ENCODE measurements around the gene TYMS. TPM values are rescaled to one million over a fixed set of nuclear protein-coding genes. Genes with fewer than 3 reads are reported as not detected.

Gene TYMS
- total RNA-seq, 1 experiment from 2014 or later = 339 TPM

GRCh38 chr18:658947-659533 lies 1.6 kb downstream of the TYMS start:
- Histone ChIP-seq H3K9me3 (ENCODE audit: low read depth, low read length, poor library complexity, severe bottlenecking) (peaks cover 5% of the 10 kb centered on the region), H3K4me3 (ENCODE audit: low read depth, low read length, poor library complexity, severe bottlenecking) (peak overlapping the region; percentile 77), H3K27me3 (replicated peaks; ENCODE audit: insufficient read depth, low read depth, low read length, poor library complexity) (no peaks in the 10 kb centered on the region), H3K36me3 (ENCODE audit: insufficient read depth, low read length, poor library complexity, severe bottlenecking) (peaks cover 38% of the 10 kb centered on the region), H3K4me1 (ENCODE audit: insufficient read depth, low read length, poor library complexity, severe bottlenecking) (peaks cover 11% of the 10 kb centered on the region), H3K27ac (ENCODE audit: low read depth, low read length, poor library complexity, severe bottlenecking) (peak overlapping the region; percentile 97)
- ChIA-PET CTCF (interaction anchor here (0.6 kb wide), 2 partner anchors 32 to 173 kb away, joined by 3 to 5 read pairs; no protein-coding TSS in a partner anchor), POLR2A (ENCODE audit: low non-redundant PET) (no interaction called here)
- TSS peak; percentile 27 for BruUV-seq (replicated peaks)
- TF ChIP-seq EZH2 (IDR thresholded peaks at IDR 0.05; ENCODE audit: borderline replicate concordance, low read depth, low read length, poor library complexity, severe bottlenecking) = no peak
- TF ChIP-seq CTCF (conservative IDR thresholded peaks at IDR 0.05; ENCODE audit: low read depth, low read length) = no peak
- intact Hi-C loops (cut with micrococcal nuclease; ENCODE audit: unreplicated experiment) = no loop called here
- DNase-seq (ENCODE audit: low spot score) = no peak

GRCh38 chr18:659597-659996 lies 2.1 kb downstream of the TYMS start:
- Histone ChIP-seq H3K4me1 (ENCODE audit: insufficient read depth, low read length, poor library complexity, severe bottlenecking) (peaks cover 5% of the 10 kb centered on the region), H3K9me3 (ENCODE audit: low read depth, low read length, poor library complexity, severe bottlenecking) (peaks cover 5% of the 10 kb centered on the region), H3K4me3 (ENCODE audit: low read depth, low read length, poor library complexity, severe bottlenecking) (peak overlapping the region; percentile 77), H3K27me3 (replicated peaks; ENCODE audit: insufficient read depth, low read depth, low read length, poor library complexity) (no peaks in the 10 kb centered on the region), H3K36me3 (ENCODE audit: insufficient read depth, low read length, poor library complexity, severe bottlenecking) (peaks cover 38% of the 10 kb centered on the region), H3K27ac (ENCODE audit: low read depth, low read length, poor library complexity, severe bottlenecking) (no peak overlapping the region)
- ChIA-PET CTCF (interaction anchor here (0.6 kb wide), 1 partner anchor 173 kb away, joined by 5 read pairs; no protein-coding TSS in a partner anchor), POLR2A (ENCODE audit: low non-redundant PET) (no interaction called here)
- no TSS peak for BruUV-seq (replicated peaks)
- TF ChIP-seq CTCF (conservative IDR thresholded peaks at IDR 0.05; ENCODE audit: low read depth, low read length) (no peak), EZH2 (IDR thresholded peaks at IDR 0.05; ENCODE audit: borderline replicate concordance, low read depth, low read length, poor library complexity, severe bottlenecking) (no peak)
- DNase-seq (ENCODE audit: low spot score) = no peak
- intact Hi-C loops (cut with micrococcal nuclease; ENCODE audit: unreplicated experiment) = no loop called here

GRCh38 chr18:662197-662596 lies 4.7 kb downstream of the TYMS start:
- intact Hi-C loops (cut with micrococcal nuclease; ENCODE audit: unreplicated experiment) = no loop called here
- H3K9me3 ChIP-seq (ENCODE audit: low read depth, low read length, poor library complexity, severe bottlenecking) = peaks cover 5% of the 10 kb centered on the region
- DNase-seq (ENCODE audit: low spot score) = no peak
- H3K27me3 ChIP-seq (replicated peaks; ENCODE audit: insufficient read depth, low read depth, low read length, poor library complexity) = no peaks in the 10 kb centered on the region
- no peak overlapping the region for H3K4me3 ChIP-seq (ENCODE audit: low read depth, low read length, poor library complexity, severe bottlenecking)
- no peak for TF ChIP-seq EZH2 (IDR thresholded peaks at IDR 0.05; ENCODE audit: borderline replicate concordance, low read depth, low read length, poor library complexity, severe bottlenecking)
- TF ChIP-seq CTCF (conservative IDR thresholded peaks at IDR 0.05; ENCODE audit: low read depth, low read length) = no peak
- BruUV-seq (replicated peaks) = no TSS peak
- POLR2A ChIA-PET (ENCODE audit: low non-redundant PET) = no interaction called here
- CTCF ChIA-PET = no interaction called here
- peaks cover 47% of the 10 kb centered on the region for H3K36me3 ChIP-seq (ENCODE audit: insufficient read depth, low read length, poor library complexity, severe bottlenecking)
- H3K4me1 ChIP-seq (ENCODE audit: insufficient read depth, low read length, poor library complexity, severe bottlenecking) = peaks cover 5% of the 10 kb centered on the region
- no peak overlapping the region for H3K27ac ChIP-seq (ENCODE audit: low read depth, low read length, poor library complexity, severe bottlenecking)
